Calu3 (cell line): Measurements from ENCODE around the gene RIBC2. TPM values are rescaled to one million over a fixed set of nuclear protein-coding genes. Genes with fewer than 3 reads are reported as not detected.

Experiments used
- BruUV-seq: library from RNA; stranded (reverse); fragments of 400-500 nt; replicated peaks from 2 replicates; lab custom pipeline; 2021; lab: Mats Ljungman, UMichigan
- CTCF ChIA-PET: fragments of 300-600 bp; sonication (Branson Sonifier 250); formaldehyde crosslinking; loops from one replicate; lab custom pipeline; 2022; ENCODE audit warnings: antibody characterized with exemption; lab: Charles Lee
- DNase-seq: peaks from one replicate; pipeline ENCODE4 v3.0.0; 2022
- H3K27ac Mint-ChIP-seq: one replicate; pipeline ENCODE4 v1.8.0; 2022; ENCODE audit warnings: mixed read lengths; ENCODE audit not compliant: unreplicated experiment
- H3K27me3 Mint-ChIP-seq: one replicate; pipeline ENCODE4 v1.8.0; 2022; ENCODE audit warnings: mixed read lengths; ENCODE audit not compliant: unreplicated experiment
- H3K36me3 Mint-ChIP-seq: one replicate; pipeline ENCODE4 v1.8.0; 2022; ENCODE audit warnings: mild to moderate bottlenecking, moderate library complexity, mixed read lengths; ENCODE audit not compliant: insufficient read depth, unreplicated experiment
- H3K4me1 Mint-ChIP-seq: one replicate; pipeline ENCODE4 v1.8.0; 2022; ENCODE audit warnings: mild to moderate bottlenecking, low read depth, mixed read lengths; ENCODE audit not compliant: unreplicated experiment
- H3K4me3 Mint-ChIP-seq: one replicate; pipeline ENCODE4 v1.8.0; 2022; ENCODE audit warnings: mild to moderate bottlenecking, low read depth, moderate library complexity, mixed read lengths; ENCODE audit not compliant: unreplicated experiment
- H3K9me3 Mint-ChIP-seq: one replicate; pipeline ENCODE4 v1.8.0; 2022; ENCODE audit warnings: low read depth, mixed read lengths; ENCODE audit not compliant: unreplicated experiment
- intact Hi-C: fragments of 100-400 bp; cut with micrococcal nuclease; formaldehyde crosslinking; loops from one replicate; pipeline ENCODE4 v1.10.0; 2022; ENCODE audit not compliant: unreplicated experiment
- total RNA-seq: library from RNA; stranded (reverse); gene quantifications from 2 replicates; pipeline ENCODE4 v1.2.3, GENCODE V29; 2022
- TF ChIP-seq, protein P1 (sequence below): fragments of 200-600 bp; IDR thresholded peaks from one replicate; pipeline ENCODE4 v1.8.0; 2022; ENCODE audit warnings: antibody characterized with exemption; ENCODE audit not compliant: unreplicated experiment

Gene RIBC2
- total RNA-seq, 1 experiment from 2014 or later: 4.5 TPM

DNA sequence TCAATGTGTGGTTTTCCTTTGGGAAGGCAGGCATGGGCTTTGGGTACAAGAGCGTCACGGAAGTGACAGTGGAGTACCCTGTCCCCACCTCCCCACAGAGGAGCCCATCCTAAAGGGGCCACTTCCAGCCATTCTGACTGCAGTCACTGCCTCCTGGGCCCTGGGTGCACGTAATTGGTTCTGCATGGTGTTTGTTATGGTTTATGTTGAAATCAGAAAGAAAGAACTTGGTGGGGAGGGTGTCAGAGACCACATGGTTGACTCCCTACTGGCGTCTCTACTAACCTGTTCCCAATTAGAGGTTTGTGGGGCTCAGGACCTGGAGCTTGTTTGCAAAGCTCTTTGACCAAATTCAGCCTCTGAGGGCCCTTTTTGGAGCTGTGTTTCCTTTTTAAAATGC is 40.8 kb downstream of the RIBC2 start:
- DNase-seq: no peak
- no TSS peak for BruUV-seq
- H3K27ac Mint-ChIP-seq: no peak overlapping the region
- H3K9me3 Mint-ChIP-seq: no peaks in the 10 kb centered on the region
- H3K27me3 Mint-ChIP-seq: peaks cover 81% of the 10 kb centered on the region
- H3K36me3 Mint-ChIP-seq: no peaks in the 10 kb centered on the region
- H3K4me1 Mint-ChIP-seq: no peaks in the 10 kb centered on the region
- TF ChIP-seq, protein P1, sequence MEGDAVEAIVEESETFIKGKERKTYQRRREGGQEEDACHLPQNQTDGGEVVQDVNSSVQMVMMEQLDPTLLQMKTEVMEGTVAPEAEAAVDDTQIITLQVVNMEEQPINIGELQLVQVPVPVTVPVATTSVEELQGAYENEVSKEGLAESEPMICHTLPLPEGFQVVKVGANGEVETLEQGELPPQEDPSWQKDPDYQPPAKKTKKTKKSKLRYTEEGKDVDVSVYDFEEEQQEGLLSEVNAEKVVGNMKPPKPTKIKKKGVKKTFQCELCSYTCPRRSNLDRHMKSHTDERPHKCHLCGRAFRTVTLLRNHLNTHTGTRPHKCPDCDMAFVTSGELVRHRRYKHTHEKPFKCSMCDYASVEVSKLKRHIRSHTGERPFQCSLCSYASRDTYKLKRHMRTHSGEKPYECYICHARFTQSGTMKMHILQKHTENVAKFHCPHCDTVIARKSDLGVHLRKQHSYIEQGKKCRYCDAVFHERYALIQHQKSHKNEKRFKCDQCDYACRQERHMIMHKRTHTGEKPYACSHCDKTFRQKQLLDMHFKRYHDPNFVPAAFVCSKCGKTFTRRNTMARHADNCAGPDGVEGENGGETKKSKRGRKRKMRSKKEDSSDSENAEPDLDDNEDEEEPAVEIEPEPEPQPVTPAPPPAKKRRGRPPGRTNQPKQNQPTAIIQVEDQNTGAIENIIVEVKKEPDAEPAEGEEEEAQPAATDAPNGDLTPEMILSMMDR: no peak
- CTCF ChIA-PET: interaction anchor here (0.6 to 1.5 kb wide), 2 partner anchors 12 to 856 kb away, joined by 3 read pairs; no protein-coding TSS in a partner anchor
- H3K4me3 Mint-ChIP-seq: no peak overlapping the region
- intact Hi-C loops: no loop called here

DNA sequence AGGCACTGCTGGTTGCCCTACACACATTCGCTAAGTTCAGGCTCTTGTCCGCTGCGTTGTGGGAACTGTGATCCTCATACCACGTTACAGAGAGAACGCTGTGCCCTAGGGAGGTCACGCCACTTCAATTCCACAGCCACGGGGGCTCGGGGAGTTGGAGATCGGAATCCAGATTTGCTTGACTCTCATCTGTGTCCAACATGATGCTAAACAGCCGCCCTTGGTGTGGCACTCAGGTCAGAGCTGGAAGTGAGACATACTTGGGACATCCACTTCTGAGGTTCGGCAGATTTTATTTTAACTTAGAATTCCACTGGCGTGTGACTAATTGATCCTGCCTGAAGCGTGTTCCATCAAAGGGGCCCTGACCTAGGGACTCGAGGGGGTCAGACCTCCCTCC is 41.7 kb downstream of the RIBC2 start:
- no peaks in the 10 kb centered on the region for H3K4me1 Mint-ChIP-seq

DNA sequence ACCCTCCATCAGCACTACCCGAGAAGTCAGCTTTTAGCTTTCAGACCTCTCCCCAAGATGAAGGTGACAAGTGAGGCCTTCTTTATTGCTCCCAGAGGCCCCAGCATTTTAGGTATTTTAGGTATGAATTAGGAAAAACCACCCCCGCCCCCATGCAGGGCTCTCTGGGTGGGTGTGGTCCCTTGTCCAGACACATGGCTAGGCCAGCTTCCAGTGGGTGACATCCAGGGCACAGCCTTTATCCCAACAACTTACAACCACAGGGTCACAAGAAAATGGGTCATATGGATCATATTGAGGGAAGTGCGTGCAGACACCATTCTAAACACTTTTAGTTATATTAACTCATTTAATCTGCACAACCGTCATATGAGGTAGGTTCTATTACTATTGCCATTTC is 42.1 kb downstream of the RIBC2 start:
- H3K27me3 Mint-ChIP-seq: peaks cover 75% of the 10 kb centered on the region
- BruUV-seq: no TSS peak
- no peak overlapping the region for H3K27ac Mint-ChIP-seq
- intact Hi-C loops: no loop called here
- H3K36me3 Mint-ChIP-seq: no peaks in the 10 kb centered on the region
- H3K4me1 Mint-ChIP-seq: no peaks in the 10 kb centered on the region
- no peak overlapping the region for H3K4me3 Mint-ChIP-seq
- TF ChIP-seq, protein P1: no peak
- no peak for DNase-seq
- no peaks in the 10 kb centered on the region for H3K9me3 Mint-ChIP-seq
- CTCF ChIA-PET: no interaction called here

More for the DNA sequence above, 41.7 kb downstream of the RIBC2 start:
- peaks cover 79% of the 10 kb centered on the region for H3K27me3 Mint-ChIP-seq
- intact Hi-C loops: no loop called here
- TF ChIP-seq, protein P1: no peak
- BruUV-seq: no TSS peak
- no peak for DNase-seq
- no peak overlapping the region for H3K27ac Mint-ChIP-seq
- no peak overlapping the region for H3K4me3 Mint-ChIP-seq
- CTCF ChIA-PET: no interaction called here
- H3K9me3 Mint-ChIP-seq: no peaks in the 10 kb centered on the region
- H3K36me3 Mint-ChIP-seq: no peaks in the 10 kb centered on the region

DNA sequence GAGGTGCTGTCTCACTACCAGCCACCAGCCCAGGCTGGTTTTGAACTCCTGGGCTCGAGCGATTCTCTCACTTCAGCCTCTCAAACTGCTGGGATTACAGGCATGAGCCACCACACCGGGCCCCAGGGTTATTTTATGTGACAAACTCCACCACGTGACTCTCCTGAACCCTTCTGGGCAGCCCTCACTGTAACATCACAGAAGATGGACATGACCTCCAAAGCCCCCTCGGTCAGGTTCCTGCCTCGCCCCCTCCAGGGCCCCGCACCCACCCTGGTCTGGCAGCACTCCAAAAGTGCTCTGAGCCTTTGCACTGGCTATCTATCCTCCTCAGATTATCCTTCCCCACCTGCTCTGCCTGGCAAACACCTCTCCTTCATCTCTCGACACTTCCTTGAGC is 43.3 kb downstream of the RIBC2 start:
- TF ChIP-seq, protein P1: no peak
- CTCF ChIA-PET: interaction anchor here (0.7 kb wide), 1 partner anchor 45 kb away, joined by 3 read pairs; no protein-coding TSS in a partner anchor

More for the DNA sequence above, 43.3 kb downstream of the RIBC2 start:
- intact Hi-C loops: no loop called here
- no TSS peak for BruUV-seq
- Mint-ChIP-seq H3K27ac (no peak overlapping the region), H3K27me3 (peaks cover 63% of the 10 kb centered on the region), H3K9me3 (no peaks in the 10 kb centered on the region), H3K4me1 (no peaks in the 10 kb centered on the region), H3K4me3 (no peak overlapping the region), H3K36me3 (no peaks in the 10 kb centered on the region)
- DNase-seq: no peak
